Naive B cell (primary cell): ENCODE measurements around the gene SPSB4. TPM values are rescaled to one million over a fixed set of nuclear protein-coding genes. Genes with fewer than 3 reads are reported as not detected.

ENCODE experiments used
- ATAC-seq, 2 donors: fragments of 150-1000 bp; cut with Tn5 transposase; 2 replicates each; pipeline ENCODE4 v1.10.0; 2021; ENCODE audit warnings: low read depth in 2 of 2, mild to moderate bottlenecking in 2 of 2, moderate library complexity in 2 of 2
- DNase-seq: peaks from one replicate; pipeline ENCODE4 v3.0.0; 2022
- H3K27ac Mint-ChIP-seq, 6 donors: one replicate each; pipeline ENCODE4 v1.8.0; 2020 to 2022; ENCODE audit warnings: mild to moderate bottlenecking in 6 of 6, mixed read lengths in 6 of 6, moderate library complexity in 5 of 6, inconsistent platforms in 2 of 6
- H3K27me3 Mint-ChIP-seq, 3 donors: one replicate each; pipeline ENCODE4 v1.8.0; 2021 to 2022; ENCODE audit warnings: mixed read lengths in 3 of 3, mild to moderate bottlenecking in 1 of 3
- H3K36me3 Mint-ChIP-seq, 2 donors: one replicate each; pipeline ENCODE4 v1.8.0; 2020 to 2022; ENCODE audit warnings: mixed read lengths in 2 of 2, inconsistent platforms in 1 of 2, mild to moderate bottlenecking in 1 of 2
- H3K4me1 Mint-ChIP-seq, 3 donors: one replicate each; pipeline ENCODE4 v1.8.0; 2020 to 2022; ENCODE audit warnings: mixed read lengths in 3 of 3, inconsistent platforms in 1 of 3, mild to moderate bottlenecking in 1 of 3, moderate library complexity in 1 of 3
- H3K4me3 Mint-ChIP-seq, 8 donors: one replicate each; pipeline ENCODE4 v1.8.0; 2020 to 2022; ENCODE audit warnings: mild to moderate bottlenecking in 8 of 8, mixed read lengths in 8 of 8, moderate library complexity in 8 of 8, inconsistent platforms in 2 of 8
- H3K9me3 Mint-ChIP-seq, 7 donors: one replicate each; pipeline ENCODE4 v1.8.0; 2020 to 2022; ENCODE audit warnings: mixed read lengths in 7 of 7, mild to moderate bottlenecking in 5 of 7, inconsistent platforms in 2 of 7, moderate library complexity in 1 of 7
- polyA plus RNA-seq, 6 donors: library from polyadenylated mRNA; unstranded; fragments of 300-500 nt; fragmentation: Illumina TruSeq; gene quantifications; one replicate each; pipeline ENCODE4 v1.2.3, GENCODE V29; 2021; ENCODE audit warnings: low read depth in 6 of 6

The SPSB4 gene
- polyA plus RNA-seq, 6 donors from 2014 or later, result not detected

- H3K27ac Mint-ChIP-seq, result no peak overlapping the region
- H3K4me1 Mint-ChIP-seq, result no peaks in the 10 kb centered on the region
- peak overlapping the region in 1 of 8 donors; percentile 56 for H3K4me3 Mint-ChIP-seq
- H3K36me3 Mint-ChIP-seq, result no peaks in the 10 kb centered on the region
- H3K27me3 Mint-ChIP-seq, result peaks cover 9 to 41% (median 12%) of the 10 kb centered on the region in 3 donors
- DNase-seq (no peak), ATAC-seq (no peak)
- H3K9me3 Mint-ChIP-seq, result no peaks in the 10 kb centered on the region
Measured at GRCh38 chr3:141085343-141086070, 34.4 kb downstream of the SPSB4 start.

- no peak overlapping the region for H3K27ac Mint-ChIP-seq
- no peak for ATAC-seq
- H3K27me3 Mint-ChIP-seq, result peaks cover 9 to 46% (median 12%) of the 10 kb centered on the region in 3 donors
- H3K4me3 Mint-ChIP-seq, result no peak overlapping the region
- no peak for DNase-seq
- no peaks in the 10 kb centered on the region for H3K4me1 Mint-ChIP-seq
- no peaks in the 10 kb centered on the region for H3K9me3 Mint-ChIP-seq
- H3K36me3 Mint-ChIP-seq, result no peaks in the 10 kb centered on the region
Measured at GRCh38 chr3:141086188-141086587, 35.0 kb downstream of the SPSB4 start.

- Mint-ChIP-seq H3K4me3 (no peak overlapping the region), H3K36me3 (no peaks in the 10 kb centered on the region), H3K9me3 (no peaks in the 10 kb centered on the region), H3K4me1 (no peaks in the 10 kb centered on the region), H3K27ac (peak overlapping the region in 1 of 6 donors; percentile 43), H3K27me3 (peaks cover 12 to 46% (median 13%) of the 10 kb centered on the region in 3 donors)
- no peak for ATAC-seq
- DNase-seq, result no peak
Measured at GRCh38 chr3:141087076-141087777, 36.1 kb downstream of the SPSB4 start.

GRCh38 chr3:141087778-141088130 is 36.6 kb downstream of the SPSB4 start:
- Mint-ChIP-seq H3K36me3 (no peaks in the 10 kb centered on the region), H3K9me3 (no peaks in the 10 kb centered on the region), H3K27me3 (peaks cover 12 to 46% (median 13%) of the 10 kb centered on the region in 3 donors), H3K27ac (no peak overlapping the region), H3K4me3 (no peak overlapping the region), H3K4me1 (no peaks in the 10 kb centered on the region)
- no peak for DNase-seq
- no peak for ATAC-seq

GRCh38 chr3:141089339-141090152 is 38.4 kb downstream of the SPSB4 start:
- ATAC-seq, result no peak
- Mint-ChIP-seq H3K27ac (no peak overlapping the region), H3K4me1 (no peaks in the 10 kb centered on the region), H3K9me3 (no peaks in the 10 kb centered on the region), H3K4me3 (no peak overlapping the region), H3K27me3 (peaks cover 12 to 39% (median 13%) of the 10 kb centered on the region in 3 donors), H3K36me3 (no peaks in the 10 kb centered on the region)
- DNase-seq, result no peak

GRCh38 chr3:141091426-141091825 is 40.3 kb downstream of the SPSB4 start:
- Mint-ChIP-seq H3K36me3 (no peaks in the 10 kb centered on the region), H3K27ac (no peak overlapping the region), H3K9me3 (no peaks in the 10 kb centered on the region), H3K4me1 (no peaks in the 10 kb centered on the region), H3K4me3 (no peak overlapping the region), H3K27me3 (peaks cover 5 to 32% (median 10%) of the 10 kb centered on the region in 3 donors)
- ATAC-seq, result no peak
- no peak for DNase-seq

- DNase-seq (no peak), ATAC-seq (no peak)
- Mint-ChIP-seq H3K4me3 (no peak overlapping the region), H3K9me3 (no peaks in the 10 kb centered on the region), H3K36me3 (no peaks in the 10 kb centered on the region), H3K27ac (no peak overlapping the region), H3K4me1 (no peaks in the 10 kb centered on the region), H3K27me3 (peaks cover 0 to 22% (median 8%) of the 10 kb centered on the region in 3 donors)
Measured at GRCh38 chr3:141092663-141093062, 41.5 kb downstream of the SPSB4 start.

- H3K4me1 Mint-ChIP-seq, result no peaks in the 10 kb centered on the region
Measured at GRCh38 chr3:141093397-141093796, 42.2 kb downstream of the SPSB4 start.

GRCh38 chr3:141093971-141094684 is 43.0 kb downstream of the SPSB4 start:
- no peak for ATAC-seq
- H3K27me3 Mint-ChIP-seq, result peaks cover 0 to 14% (median 4%) of the 10 kb centered on the region in 3 donors
- H3K4me3 Mint-ChIP-seq, result no peak overlapping the region
- H3K27ac Mint-ChIP-seq, result peak overlapping the region in 1 of 6 donors; percentile 30
- no peak for DNase-seq
- no peaks in the 10 kb centered on the region for H3K36me3 Mint-ChIP-seq
- H3K9me3 Mint-ChIP-seq, result peaks cover 0 to 5% (median 0%) of the 10 kb centered on the region in 7 donors
- H3K4me1 Mint-ChIP-seq, result no peaks in the 10 kb centered on the region

More at GRCh38 chr3:141093397-141093796, 42.2 kb downstream of the SPSB4 start:
- DNase-seq (no peak), ATAC-seq (no peak)
- no peaks in the 10 kb centered on the region for H3K36me3 Mint-ChIP-seq
- H3K27ac Mint-ChIP-seq, result no peak overlapping the region
- H3K27me3 Mint-ChIP-seq, result peaks cover 0 to 22% (median 8%) of the 10 kb centered on the region in 3 donors
- no peak overlapping the region for H3K4me3 Mint-ChIP-seq
- H3K9me3 Mint-ChIP-seq, result peaks cover 0 to under 1% (median 0%) of the 10 kb centered on the region in 7 donors

GRCh38 chr3:141094790-141095545 is 43.8 kb downstream of the SPSB4 start:
- ATAC-seq (no peak), DNase-seq (no peak)
- H3K27ac Mint-ChIP-seq, result no peak overlapping the region
- H3K27me3 Mint-ChIP-seq, result peaks cover 4 to 18% (median 6%) of the 10 kb centered on the region in 3 donors
- no peaks in the 10 kb centered on the region for H3K4me1 Mint-ChIP-seq
- no peaks in the 10 kb centered on the region for H3K36me3 Mint-ChIP-seq
- peaks cover 0 to 5% (median 0%) of the 10 kb centered on the region in 7 donors for H3K9me3 Mint-ChIP-seq
- H3K4me3 Mint-ChIP-seq, result no peak overlapping the region

GRCh38 chr3:141095546-141095937 is 44.4 kb downstream of the SPSB4 start:
- Mint-ChIP-seq H3K36me3 (no peaks in the 10 kb centered on the region), H3K9me3 (peaks cover 0 to 5% (median 0%) of the 10 kb centered on the region in 7 donors), H3K4me1 (no peaks in the 10 kb centered on the region), H3K27me3 (peaks cover 4 to 19% (median 12%) of the 10 kb centered on the region in 3 donors), H3K27ac (no peak overlapping the region), H3K4me3 (no peak overlapping the region)
- no peak for DNase-seq
- ATAC-seq, result no peak

GRCh38 chr3:141096164-141096563 is 45.0 kb downstream of the SPSB4 start:
- H3K9me3 Mint-ChIP-seq, result peaks cover 0 to 5% (median 0%) of the 10 kb centered on the region in 7 donors
- H3K27ac Mint-ChIP-seq, result peak overlapping the region in 1 of 6 donors; percentile 20
- no peak for ATAC-seq
- no peak for DNase-seq
- no peaks in the 10 kb centered on the region for H3K36me3 Mint-ChIP-seq
- H3K27me3 Mint-ChIP-seq, result peaks cover 4 to 14% (median 13%) of the 10 kb centered on the region in 3 donors
- H3K4me1 Mint-ChIP-seq, result no peaks in the 10 kb centered on the region
- H3K4me3 Mint-ChIP-seq, result no peak overlapping the region
